ENCODE measurements around the gene HAUS7. TPM values are rescaled to one million over a fixed set of nuclear protein-coding genes. Genes with fewer than 3 reads are reported as not detected.
A peak's percentile ranks its signal among the peaks of the same experiment; 100 is the strongest.

HAUS7 gene
- total and polyA plus RNA-seq, 2 experiments from 2014 or later = 19.8 to 22.6 TPM

GRCh38 chrX:153491351-153491914 lies 21.1 kb upstream of the HAUS7 start:
- TF ChIP-seq CTCF (IDR thresholded peaks at IDR 0.05; ENCODE audit: low read depth, low read length) = no peak
- H3K4me3 ChIP-seq = no peak overlapping the region
- no peaks in the 10 kb centered on the region for H3K4me1 ChIP-seq (ENCODE audit: low read depth)
- no peaks in the 10 kb centered on the region for H3K36me3 ChIP-seq
- no peak overlapping the region for H3K27ac ChIP-seq
- no peaks in the 10 kb centered on the region for H3K9me3 ChIP-seq (ENCODE audit: low read depth)
- DNase-seq (ENCODE audit: low read depth in 1 of 2, low spot score in 1 of 2) = no peak
- H3K27me3 ChIP-seq = no peaks in the 10 kb centered on the region

GRCh38 chrX:153490217-153490930 lies 20.0 kb upstream of the HAUS7 start:
- Histone ChIP-seq H3K27ac (no peak overlapping the region), H3K27me3 (no peaks in the 10 kb centered on the region)

GRCh38 chrX:153488231-153488914 lies 18.0 kb upstream of the HAUS7 start:
- DNase-seq (ENCODE audit: low read depth in 1 of 2, low spot score in 1 of 2) = peak in 1 of 2 donors; percentile 75
- no peak overlapping the region for H3K27ac ChIP-seq

More at GRCh38 chrX:153490217-153490930, 20.0 kb upstream of the HAUS7 start:
- H3K36me3 ChIP-seq = no peaks in the 10 kb centered on the region
- H3K9me3 ChIP-seq (ENCODE audit: low read depth) = no peaks in the 10 kb centered on the region
- TF ChIP-seq CTCF (IDR thresholded peaks at IDR 0.05; ENCODE audit: low read depth, low read length) = no peak
- H3K4me1 ChIP-seq (ENCODE audit: low read depth) = no peaks in the 10 kb centered on the region
- H3K4me3 ChIP-seq = no peak overlapping the region
- no peak for DNase-seq (ENCODE audit: low read depth in 1 of 2, low spot score in 1 of 2)

GRCh38 chrX:153487590-153488071 lies 17.3 kb upstream of the HAUS7 start:
- Histone ChIP-seq H3K4me1 (ENCODE audit: low read depth) (no peaks in the 10 kb centered on the region), H3K4me3 (no peak overlapping the region), H3K9me3 (ENCODE audit: low read depth) (no peaks in the 10 kb centered on the region), H3K27me3 (no peaks in the 10 kb centered on the region), H3K27ac (no peak overlapping the region), H3K36me3 (no peaks in the 10 kb centered on the region)
- no peak for TF ChIP-seq CTCF (IDR thresholded peaks at IDR 0.05; ENCODE audit: low read depth, low read length)
- DNase-seq (ENCODE audit: low read depth in 1 of 2, low spot score in 1 of 2) = no peak

More at GRCh38 chrX:153488231-153488914, 18.0 kb upstream of the HAUS7 start:
- Histone ChIP-seq H3K4me3 (no peak overlapping the region), H3K9me3 (ENCODE audit: low read depth) (no peaks in the 10 kb centered on the region), H3K27me3 (no peaks in the 10 kb centered on the region), H3K4me1 (ENCODE audit: low read depth) (no peaks in the 10 kb centered on the region), H3K36me3 (no peaks in the 10 kb centered on the region)
- no peak for TF ChIP-seq CTCF (IDR thresholded peaks at IDR 0.05; ENCODE audit: low read depth, low read length)

GRCh38 chrX:153486171-153486570 lies 15.8 kb upstream of the HAUS7 start:
- H3K27me3 ChIP-seq = no peaks in the 10 kb centered on the region
- DNase-seq (ENCODE audit: low read depth in 1 of 2, low spot score in 1 of 2) = no peak
- H3K4me3 ChIP-seq = no peak overlapping the region
- TF ChIP-seq CTCF (IDR thresholded peaks at IDR 0.05; ENCODE audit: low read depth, low read length) = no peak
- H3K36me3 ChIP-seq = no peaks in the 10 kb centered on the region
- no peak overlapping the region for H3K27ac ChIP-seq
- H3K4me1 ChIP-seq (ENCODE audit: low read depth) = no peaks in the 10 kb centered on the region
- no peaks in the 10 kb centered on the region for H3K9me3 ChIP-seq (ENCODE audit: low read depth)
